Stimulated activated naive CD4-positive, alpha-beta T cell treated with Interleukin-2 at 50 U/mL for 16 hours (primary cell): ENCODE data around the gene KAZALD1.

Source experiments
- DNase-seq: peaks from one replicate; lab custom pipeline; 2025; lab: John Stamatoyannopoulos, UW

Gene KAZALD1

DNA sequence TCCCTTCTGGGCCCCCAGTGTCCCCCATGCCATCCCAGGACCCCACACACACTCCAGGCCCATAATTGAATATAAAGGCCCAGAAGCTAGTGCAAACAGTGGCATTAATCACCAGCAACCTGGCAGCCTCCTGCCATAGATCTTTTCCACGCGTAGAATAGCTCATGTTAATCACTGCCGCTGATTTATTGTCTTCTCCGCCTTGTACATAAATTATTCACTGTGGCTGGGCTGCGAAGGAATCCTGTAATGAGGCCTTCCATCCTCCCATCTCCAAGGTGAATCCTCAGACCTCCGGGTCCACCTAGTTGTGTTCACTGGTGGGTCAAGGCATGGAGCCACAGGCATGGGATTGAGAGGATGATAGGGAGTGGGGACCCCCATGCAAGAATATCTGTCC, 33.2 kb downstream of the KAZALD1 start:
- DNase-seq, result no peak

DNA sequence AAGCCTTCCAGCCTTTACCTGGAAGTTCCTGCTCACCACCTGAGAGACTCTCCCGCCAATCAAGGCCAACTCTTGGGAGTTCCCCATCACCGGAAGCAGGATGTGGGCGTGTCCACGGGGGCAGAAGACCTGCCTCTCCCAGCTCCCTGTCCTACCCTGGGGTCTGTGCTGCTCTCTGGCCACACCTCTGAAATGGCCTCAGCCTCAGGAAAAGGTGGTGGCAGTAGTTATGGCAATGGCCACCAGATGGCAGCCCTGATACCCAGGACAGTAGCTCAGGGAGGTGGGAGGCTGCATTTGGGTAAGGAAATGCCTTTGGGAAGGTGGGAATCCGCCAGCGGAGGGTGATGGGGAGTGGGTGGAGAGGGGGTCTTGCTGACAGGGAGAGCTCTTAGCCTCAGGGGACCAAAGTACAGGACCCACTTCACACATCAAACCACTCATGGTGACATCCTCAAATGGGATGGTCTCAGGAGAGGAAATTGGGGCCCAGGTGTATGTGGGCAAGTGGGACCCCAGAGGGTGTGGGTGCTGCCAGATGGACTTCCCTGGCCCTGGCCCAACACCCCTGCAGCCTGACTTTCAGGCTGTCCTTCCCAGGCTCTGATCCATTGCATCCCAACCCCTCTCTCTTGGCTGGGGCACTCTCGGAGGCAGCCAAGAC, 33.9 kb downstream of the KAZALD1 start:
- DNase-seq, result peak; percentile 55

DNA sequence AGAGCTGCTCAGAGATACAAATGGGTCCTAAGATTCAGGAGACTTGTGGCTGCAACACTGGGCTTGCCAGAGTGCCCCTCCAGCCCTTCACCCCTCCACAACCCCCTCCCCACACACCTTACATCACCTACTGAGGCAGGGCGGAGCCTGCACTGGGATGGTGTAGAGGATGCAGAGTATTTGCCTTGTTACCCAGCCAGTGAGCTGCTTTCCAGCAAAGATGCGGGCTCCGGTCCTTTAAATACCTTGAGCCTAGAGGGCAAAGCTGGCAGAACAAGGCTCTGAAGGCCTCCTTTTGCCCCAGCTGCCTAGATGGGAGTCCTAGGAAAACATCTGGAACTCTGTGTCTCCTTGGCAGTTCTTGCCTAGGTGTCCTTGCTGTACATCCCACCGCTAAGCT, 34.6 kb downstream of the KAZALD1 start:
- DNase-seq, result no peak

DNA sequence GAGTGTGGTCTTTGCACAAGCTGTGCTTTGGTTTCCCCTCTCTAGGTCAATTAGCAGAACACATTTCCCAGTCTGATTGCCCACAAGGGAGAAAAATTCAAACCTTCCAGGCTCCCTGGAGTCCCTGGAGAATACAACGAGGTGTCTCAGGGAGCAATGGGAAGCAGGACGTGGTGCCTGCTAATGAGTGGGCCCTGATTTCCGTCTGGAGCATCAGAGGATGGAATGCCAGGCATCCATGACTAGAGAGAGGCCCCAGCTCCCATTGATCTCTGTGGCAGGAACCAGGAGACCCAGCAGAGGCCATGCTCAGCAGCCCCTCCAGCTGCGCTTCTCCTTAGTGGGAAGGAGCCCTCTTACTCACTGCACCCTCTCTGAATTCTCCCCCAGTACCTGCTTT, 36.1 kb downstream of the KAZALD1 start:
- no peak for DNase-seq

DNA sequence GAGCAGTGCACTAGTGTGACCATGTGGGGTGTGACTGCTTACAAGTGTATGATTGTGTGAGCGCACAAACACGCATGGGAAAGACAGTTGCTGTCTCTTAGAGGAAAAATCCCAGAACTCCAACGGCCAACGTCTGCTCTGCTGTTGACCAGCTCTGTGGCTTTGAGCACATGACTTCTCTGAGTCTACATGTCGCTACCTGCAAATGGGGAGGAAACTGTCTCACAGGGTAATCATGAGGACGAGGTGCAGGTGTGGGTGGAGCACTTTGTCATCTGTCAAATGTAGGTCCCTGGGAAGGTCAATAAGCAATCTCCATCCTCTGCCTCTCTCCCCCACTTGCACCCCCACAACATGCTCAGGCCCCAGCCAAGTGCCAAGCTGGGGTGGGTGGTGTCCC, 38.1 kb downstream of the KAZALD1 start:
- no peak for DNase-seq

DNA sequence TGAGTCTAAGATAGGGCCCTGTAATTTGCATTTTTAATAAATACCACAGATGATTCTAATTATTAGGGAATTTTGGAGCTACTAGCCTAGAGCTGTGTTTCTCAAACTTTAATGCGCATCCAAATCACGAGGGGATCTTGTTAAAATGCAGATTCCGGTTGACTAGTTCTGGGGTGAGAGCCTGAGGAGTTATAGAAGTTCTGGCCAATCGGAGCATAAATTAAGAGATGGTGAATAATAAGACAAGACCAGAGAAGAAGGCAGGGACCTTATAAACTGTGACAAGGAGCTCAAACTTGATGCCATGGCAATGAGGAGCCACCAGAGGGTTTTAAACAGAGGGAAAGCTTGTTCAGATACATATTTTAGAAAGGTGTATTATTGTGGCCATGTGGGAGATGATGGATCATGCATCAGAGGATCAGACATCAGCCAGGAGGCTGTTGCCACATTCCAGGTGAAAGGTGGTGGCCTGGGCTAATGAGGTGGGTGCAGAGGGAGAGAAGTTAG, 39.6 kb downstream of the KAZALD1 start:
- DNase-seq, result no peak

DNA sequence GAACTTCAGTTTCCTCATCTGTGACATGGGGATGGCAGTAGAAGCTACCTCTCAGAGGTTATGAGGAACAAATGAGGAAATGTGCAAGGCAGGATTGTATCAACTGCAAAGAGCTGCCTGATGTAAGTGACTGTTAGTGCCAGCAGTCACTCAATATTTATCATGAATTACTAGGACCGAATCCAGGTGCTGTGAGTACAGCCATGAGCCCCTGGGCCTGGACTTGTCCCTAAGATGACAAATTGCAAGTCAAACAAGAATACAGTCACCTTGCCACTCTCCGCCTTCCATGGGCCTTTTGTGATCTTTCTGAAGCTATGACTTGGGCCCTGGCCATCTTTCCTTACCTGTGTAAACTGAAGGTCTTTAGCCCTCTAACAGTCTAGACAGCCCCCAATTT, 41.6 kb downstream of the KAZALD1 start:
- DNase-seq, result no peak

DNA sequence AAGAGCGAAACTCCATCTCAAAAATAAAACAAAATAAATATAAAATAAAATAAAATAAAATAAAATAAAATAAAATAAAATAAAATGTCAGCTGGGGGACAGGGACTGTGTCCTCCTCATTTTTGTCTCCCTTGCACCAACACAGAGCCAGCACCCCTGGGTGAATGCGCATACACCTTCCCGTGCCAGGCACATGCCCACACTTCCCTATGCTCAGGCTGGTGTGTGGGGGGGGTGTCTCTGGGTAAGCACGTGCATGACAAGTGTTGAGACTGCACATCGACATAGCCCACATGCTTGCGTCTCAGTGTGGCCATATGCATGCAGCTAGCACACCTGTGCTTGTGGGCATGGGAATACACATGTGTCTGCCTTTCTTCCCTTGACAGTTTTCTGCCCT, 44.6 kb downstream of the KAZALD1 start:
- no peak for DNase-seq

DNA sequence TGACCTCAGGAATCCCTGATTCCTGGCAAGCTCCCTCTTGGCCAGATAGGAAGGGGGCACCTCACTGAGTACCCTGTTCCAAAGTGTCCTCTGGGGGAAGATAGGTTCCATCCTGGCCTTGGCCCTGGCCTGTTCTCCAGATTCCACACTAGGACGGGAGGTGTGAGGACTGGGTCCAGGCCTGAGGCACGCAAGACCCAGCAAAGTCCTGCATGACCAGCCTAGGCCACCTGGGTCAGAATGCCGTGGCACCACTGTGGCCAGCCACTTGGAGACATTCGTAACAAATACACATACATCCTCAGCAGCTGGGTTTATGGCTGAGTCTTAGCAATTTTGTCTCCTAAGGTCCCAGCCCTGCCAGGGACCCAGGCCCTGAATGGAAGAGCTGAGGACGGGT, 46.0 kb downstream of the KAZALD1 start:
- DNase-seq, result no peak

DNA sequence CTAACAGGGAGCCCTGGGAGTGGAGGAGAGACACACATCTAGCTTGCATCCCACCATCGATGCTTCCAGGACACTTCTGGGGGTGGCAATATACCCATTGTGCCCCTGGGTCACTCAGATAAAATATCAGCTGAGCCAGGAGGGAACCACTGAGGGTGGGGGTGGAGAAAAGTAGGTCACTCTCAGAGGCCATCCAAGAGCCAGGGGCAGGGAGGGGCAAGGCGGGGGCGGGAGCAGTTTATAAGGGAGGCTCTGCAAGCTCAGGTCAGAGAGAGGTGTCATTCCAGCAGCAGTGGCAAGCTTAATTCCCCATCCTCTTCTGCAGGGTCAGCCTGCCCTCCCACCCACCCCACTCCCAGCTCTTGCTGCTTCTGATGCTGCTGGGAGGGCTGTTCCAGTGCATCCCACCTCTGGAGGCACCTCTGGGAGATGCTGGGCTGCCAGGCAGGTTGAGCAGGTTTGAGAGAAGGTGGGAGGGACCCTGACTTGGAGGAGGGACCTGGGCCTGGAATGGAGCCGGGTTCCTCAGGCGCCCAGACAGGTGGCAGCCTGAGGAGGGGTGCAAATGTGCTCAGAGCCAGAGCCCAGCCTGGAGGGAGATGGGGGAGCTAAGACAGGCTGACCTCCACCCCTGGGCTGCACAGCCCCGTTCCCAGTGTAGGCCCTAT, 49.2 kb downstream of the KAZALD1 start:
- DNase-seq, result no peak

DNA sequence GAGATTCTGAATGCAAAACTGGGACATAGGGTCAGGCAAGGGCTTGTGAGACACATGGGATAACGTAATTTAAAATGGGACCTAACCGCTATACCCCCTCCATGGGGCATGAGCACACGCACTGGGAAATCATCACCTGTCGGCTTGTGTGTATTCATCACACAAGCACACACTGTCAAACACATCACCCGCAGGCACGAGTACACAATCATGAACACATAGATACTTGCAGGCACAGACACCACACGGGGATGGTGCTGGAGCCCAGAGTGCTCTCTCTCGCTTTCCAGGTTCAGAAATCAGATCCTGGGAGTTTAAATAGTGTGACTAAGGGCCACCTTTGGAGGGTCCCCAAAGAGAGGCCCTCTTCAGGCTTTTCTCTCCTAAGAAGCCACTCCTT, 49.8 kb downstream of the KAZALD1 start:
- no peak for DNase-seq

DNA sequence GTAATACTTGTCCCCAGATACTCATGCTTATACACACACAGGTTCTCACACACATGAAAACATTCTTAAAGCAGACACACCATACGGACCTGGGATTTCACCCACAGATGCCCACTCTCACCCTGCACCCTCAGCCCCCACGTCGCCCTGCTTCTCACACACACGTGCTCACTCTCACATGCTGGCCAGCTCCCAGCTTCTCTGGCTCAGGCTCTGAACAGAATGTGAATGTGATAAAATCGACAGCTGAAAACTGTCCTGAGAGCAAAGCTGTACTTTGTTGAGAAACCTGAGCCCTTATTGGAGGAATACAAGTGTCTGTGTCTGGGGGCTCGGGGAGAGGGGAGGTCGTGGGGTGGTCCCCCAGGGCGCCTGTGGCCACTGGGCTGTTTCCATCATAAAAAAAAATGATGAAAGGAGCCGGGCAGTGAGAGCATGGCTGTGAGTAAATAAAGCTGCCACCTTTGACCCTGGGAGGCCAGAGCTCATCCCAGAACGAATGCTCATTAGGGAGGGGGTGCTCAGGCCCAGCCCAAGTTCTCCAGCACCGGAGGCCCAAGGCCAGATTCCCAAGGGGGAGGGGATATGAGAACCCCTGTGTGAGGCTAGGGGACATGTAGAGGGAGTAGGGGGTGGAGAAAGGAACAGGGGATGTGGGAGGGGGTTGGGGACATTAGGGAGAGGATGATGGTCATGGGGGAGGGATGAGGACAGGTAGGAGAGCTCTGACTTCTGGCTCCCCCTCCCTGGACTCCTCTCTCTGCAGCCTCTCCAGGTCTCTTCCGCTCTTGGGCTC, 51.2 kb downstream of the KAZALD1 start:
- DNase-seq, result no peak

DNA sequence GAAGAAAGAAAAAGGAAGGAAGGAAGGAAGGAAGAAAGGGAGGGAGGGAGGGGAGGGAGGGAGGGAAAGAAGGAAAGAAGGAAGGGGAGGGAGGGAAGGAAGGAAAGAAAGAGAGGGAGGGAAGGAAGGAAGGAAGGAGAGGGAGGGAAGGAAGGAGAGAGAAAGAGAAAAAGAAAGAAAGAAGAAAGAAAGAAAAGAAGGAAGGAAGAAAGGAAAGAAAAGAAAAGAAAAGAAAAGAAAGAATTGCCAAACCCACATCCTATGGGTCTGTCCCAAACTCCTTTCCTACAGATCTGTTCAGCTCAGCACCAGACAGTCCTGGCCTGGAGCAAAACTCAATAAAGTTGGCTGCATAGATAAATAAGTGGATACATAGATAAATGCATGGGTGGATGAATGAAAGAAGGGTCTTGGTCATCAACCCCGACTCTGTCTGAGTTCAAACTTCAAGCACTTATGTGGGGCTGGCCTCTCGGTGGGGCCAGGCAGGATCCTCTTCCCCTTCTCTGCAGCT, 52.2 kb downstream of the KAZALD1 start:
- no peak for DNase-seq

DNA sequence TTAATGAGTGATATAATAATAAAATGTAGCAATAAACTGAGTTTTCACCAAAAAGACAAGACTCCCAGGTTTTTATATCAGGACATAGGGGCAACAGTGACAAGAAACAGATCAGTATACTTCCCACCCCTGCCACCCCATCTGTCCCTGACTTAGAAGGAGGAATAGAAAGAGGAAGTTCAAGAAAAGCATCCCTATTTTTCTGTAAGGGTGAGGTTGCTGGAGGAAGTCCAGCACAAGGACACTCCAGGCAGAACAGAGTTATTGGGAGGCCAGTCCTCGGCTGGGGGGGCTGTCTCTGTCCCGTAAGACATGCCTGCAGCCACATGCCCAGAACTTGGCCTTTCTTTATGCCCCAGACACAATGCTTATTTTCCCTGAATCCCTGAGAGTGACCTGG, 52.9 kb downstream of the KAZALD1 start:
- no peak for DNase-seq
